ENCODE measurements around the gene DHRS2.

DNA sequence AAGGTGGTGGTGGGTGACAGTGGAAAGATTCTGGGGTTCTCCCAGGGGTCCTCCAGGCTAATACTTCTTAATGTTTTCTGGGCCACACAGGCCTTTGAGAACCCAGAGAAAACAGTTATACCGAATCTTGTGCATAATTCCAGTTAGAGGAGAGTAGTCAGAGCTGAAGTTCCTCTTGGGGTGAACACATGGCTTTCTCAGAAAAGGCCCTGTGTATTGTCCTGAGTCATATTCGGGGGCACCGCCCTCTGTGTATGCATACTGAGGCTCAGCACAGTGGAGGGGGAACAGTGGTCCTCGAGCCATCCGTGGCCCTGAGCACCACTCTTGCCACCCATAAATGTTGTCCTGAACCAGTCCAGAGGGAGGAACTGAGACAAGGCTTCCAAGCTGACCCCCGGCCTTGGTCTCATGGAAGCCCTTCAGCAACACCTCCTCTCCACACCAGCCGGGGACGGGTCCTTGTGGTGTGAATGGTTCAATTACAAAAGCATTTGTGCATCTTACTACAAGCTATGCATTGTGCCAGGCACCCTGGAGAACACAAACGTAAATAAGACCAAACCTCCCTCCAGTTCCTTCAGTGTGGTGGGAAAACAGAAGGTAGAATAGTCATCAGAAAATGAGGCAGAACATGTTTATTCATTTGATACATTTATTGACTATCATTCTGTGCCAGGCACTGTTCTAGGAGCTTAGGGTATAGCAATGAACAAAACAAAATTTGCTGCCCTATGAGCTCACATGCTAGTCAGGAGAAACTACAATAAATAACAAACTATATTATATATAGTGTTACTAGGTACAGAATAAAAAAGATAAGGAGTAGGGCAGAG, 9.9 kb downstream of the DHRS2 start:
- no peak for TF ChIP-seq EZH2 (IDR thresholded peaks at IDR 0.05; ENCODE audit: borderline replicate concordance, insufficient read depth, low read depth, low read length, poor library complexity, severe bottlenecking)
- TF ChIP-seq, protein P1, sequence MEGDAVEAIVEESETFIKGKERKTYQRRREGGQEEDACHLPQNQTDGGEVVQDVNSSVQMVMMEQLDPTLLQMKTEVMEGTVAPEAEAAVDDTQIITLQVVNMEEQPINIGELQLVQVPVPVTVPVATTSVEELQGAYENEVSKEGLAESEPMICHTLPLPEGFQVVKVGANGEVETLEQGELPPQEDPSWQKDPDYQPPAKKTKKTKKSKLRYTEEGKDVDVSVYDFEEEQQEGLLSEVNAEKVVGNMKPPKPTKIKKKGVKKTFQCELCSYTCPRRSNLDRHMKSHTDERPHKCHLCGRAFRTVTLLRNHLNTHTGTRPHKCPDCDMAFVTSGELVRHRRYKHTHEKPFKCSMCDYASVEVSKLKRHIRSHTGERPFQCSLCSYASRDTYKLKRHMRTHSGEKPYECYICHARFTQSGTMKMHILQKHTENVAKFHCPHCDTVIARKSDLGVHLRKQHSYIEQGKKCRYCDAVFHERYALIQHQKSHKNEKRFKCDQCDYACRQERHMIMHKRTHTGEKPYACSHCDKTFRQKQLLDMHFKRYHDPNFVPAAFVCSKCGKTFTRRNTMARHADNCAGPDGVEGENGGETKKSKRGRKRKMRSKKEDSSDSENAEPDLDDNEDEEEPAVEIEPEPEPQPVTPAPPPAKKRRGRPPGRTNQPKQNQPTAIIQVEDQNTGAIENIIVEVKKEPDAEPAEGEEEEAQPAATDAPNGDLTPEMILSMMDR (IDR thresholded peaks at IDR 0.05): no peak
